NCI-H510A treated with DMSO at 0.1 percent for 48 hours (cell line): ENCODE results near the gene CLDN6.

ENCODE experiments used
- DNase-seq: peaks from one replicate; lab custom pipeline; 2025; lab: John Stamatoyannopoulos, UW

Gene CLDN6

GRCh38 chr16:2987286-2987685 lies 30.7 kb downstream of the CLDN6 start:
- no peak for DNase-seq

- no peak for DNase-seq
Observed at GRCh38 chr16:2986623-2987188, 31.3 kb downstream of the CLDN6 start.

GRCh38 chr16:2985893-2986355 lies 32.1 kb downstream of the CLDN6 start:
- DNase-seq = no peak

GRCh38 chr16:2985462-2985861 lies 32.5 kb downstream of the CLDN6 start:
- DNase-seq = no peak

- DNase-seq = peak; percentile 53
Observed at GRCh38 chr16:2983706-2984136, 34.3 kb downstream of the CLDN6 start.

- DNase-seq = no peak
Observed at GRCh38 chr16:2982402-2982801, 35.6 kb downstream of the CLDN6 start.

- DNase-seq = no peak
Observed at GRCh38 chr16:2981899-2982250, 36.1 kb downstream of the CLDN6 start.

- no peak for DNase-seq
Observed at GRCh38 chr16:2981177-2981898, 36.6 kb downstream of the CLDN6 start.

GRCh38 chr16:2980227-2981176 lies 37.5 kb downstream of the CLDN6 start, which contains the start of gene PKMYT1:
TSS of gene PKMYT1 (minus strand) at chr16:2980446. CDS start at chr16:2979657, 789 bp downstream.
- peak; percentile 55 for DNase-seq

GRCh38 chr16:2979669-2980226 lies 38.2 kb downstream of the CLDN6 start:
- no peak for DNase-seq

- DNase-seq = no peak
Observed at GRCh38 chr16:2977440-2977839, 40.5 kb downstream of the CLDN6 start.

- DNase-seq = no peak
Observed at GRCh38 chr16:2976673-2977072, 41.3 kb downstream of the CLDN6 start.

- DNase-seq = no peak
Observed at GRCh38 chr16:2976201-2976600, 41.8 kb downstream of the CLDN6 start.

GRCh38 chr16:2975161-2975795 lies 42.7 kb downstream of the CLDN6 start:
- no peak for DNase-seq

GRCh38 chr16:2974319-2975056 lies 43.5 kb downstream of the CLDN6 start:
- DNase-seq = no peak

GRCh38 chr16:2973605-2974318 lies 44.2 kb downstream of the CLDN6 start:
- no peak for DNase-seq

- no peak for DNase-seq
Observed at GRCh38 chr16:2973093-2973492, 44.9 kb downstream of the CLDN6 start.

GRCh38 chr16:2971985-2972784 lies 45.8 kb downstream of the CLDN6 start:
- no peak for DNase-seq

- no peak for DNase-seq
Observed at GRCh38 chr16:2971134-2971984, 46.6 kb downstream of the CLDN6 start.
